ENCODE measurements around the gene PTPN9. TPM values are rescaled to one million over a fixed set of nuclear protein-coding genes. Genes with fewer than 3 reads are reported as not detected.
A peak's percentile ranks its signal among the peaks of the same experiment; 100 is the strongest.

Gene PTPN9
- total and polyA plus RNA-seq, 2 donors (not counting 1 experiment from before 2014, with no cell fraction given) = 11.8 to 15.5 TPM

- TF ChIP-seq, protein P1, sequence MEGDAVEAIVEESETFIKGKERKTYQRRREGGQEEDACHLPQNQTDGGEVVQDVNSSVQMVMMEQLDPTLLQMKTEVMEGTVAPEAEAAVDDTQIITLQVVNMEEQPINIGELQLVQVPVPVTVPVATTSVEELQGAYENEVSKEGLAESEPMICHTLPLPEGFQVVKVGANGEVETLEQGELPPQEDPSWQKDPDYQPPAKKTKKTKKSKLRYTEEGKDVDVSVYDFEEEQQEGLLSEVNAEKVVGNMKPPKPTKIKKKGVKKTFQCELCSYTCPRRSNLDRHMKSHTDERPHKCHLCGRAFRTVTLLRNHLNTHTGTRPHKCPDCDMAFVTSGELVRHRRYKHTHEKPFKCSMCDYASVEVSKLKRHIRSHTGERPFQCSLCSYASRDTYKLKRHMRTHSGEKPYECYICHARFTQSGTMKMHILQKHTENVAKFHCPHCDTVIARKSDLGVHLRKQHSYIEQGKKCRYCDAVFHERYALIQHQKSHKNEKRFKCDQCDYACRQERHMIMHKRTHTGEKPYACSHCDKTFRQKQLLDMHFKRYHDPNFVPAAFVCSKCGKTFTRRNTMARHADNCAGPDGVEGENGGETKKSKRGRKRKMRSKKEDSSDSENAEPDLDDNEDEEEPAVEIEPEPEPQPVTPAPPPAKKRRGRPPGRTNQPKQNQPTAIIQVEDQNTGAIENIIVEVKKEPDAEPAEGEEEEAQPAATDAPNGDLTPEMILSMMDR (IDR thresholded peaks at IDR 0.05) = no peak
- no peak for TF ChIP-seq EZH2 (IDR thresholded peaks at IDR 0.05; ENCODE audit: borderline replicate concordance, insufficient read depth, low read depth, low read length, poor library complexity, severe bottlenecking)
- Histone ChIP-seq H3K4me1 (ENCODE audit: control insufficient read depth in 2 of 2, insufficient read depth in 2 of 2, low read length in 2 of 2) (peaks cover 17 to 18% of the 10 kb centered on the region in 2 donors), H3K9me3 (ENCODE audit: control extremely low read depth in 1 of 3, control insufficient read depth in 2 of 3, insufficient read depth in 1 of 3, low read length in 2 of 3) (no peaks in the 10 kb centered on the region), H2AFZ (ENCODE audit: insufficient read depth, low read depth, low read length, poor library complexity, severe bottlenecking) (peak overlapping the region; percentile 89), H3K79me2 (ENCODE audit: control insufficient read depth, insufficient read depth, low read length) (peaks cover 28% of the 10 kb centered on the region), H3K4me2 (replicated peaks; ENCODE audit: low read depth, low read length, poor library complexity, severe bottlenecking) (peak overlapping the region; percentile 100), H3K4me3 (ENCODE audit: control extremely low read depth in 1 of 5, extremely low read depth in 1 of 5, insufficient read depth in 1 of 5, low read depth in 2 of 5, low read length in 4 of 5) (peak overlapping the region; percentile 56 to 93 (median 70)), H3K9ac (ENCODE audit: low read length) (peak overlapping the region; percentile 92), H3K27ac (ENCODE audit: low read length in 2 of 2) (peak overlapping the region in 1 of 2 donors; percentile 76), H3K36me3 (replicated peaks in 1 of 2; ENCODE audit: control extremely low read depth in 1 of 2, control insufficient read depth in 1 of 2, extremely low read depth in 1 of 2, insufficient read depth in 2 of 2, low read length in 1 of 2) (no peaks in the 10 kb centered on the region), H4K20me1 (ENCODE audit: control insufficient read depth, insufficient read depth, low read length, poor library complexity, severe bottlenecking) (no peaks in the 10 kb centered on the region), H3K27me3 (replicated peaks in 1 of 4; ENCODE audit: control extremely low read depth in 1 of 4, control insufficient read depth in 3 of 4, insufficient read depth in 4 of 4, low read length in 3 of 4) (no peaks in the 10 kb centered on the region)
- intact Hi-C loops (cut with micrococcal nuclease) = loop anchor here (2.0 kb wide), 1 partner anchor 123 kb away; no protein-coding TSS in a partner anchor
- Mint-ChIP-seq H3K4me3 (peak overlapping the region; percentile 90), H3K27ac (peak overlapping the region; percentile 84), H3K4me1 (peaks cover 33% of the 10 kb centered on the region), H3K27me3 (no peaks in the 10 kb centered on the region), H3K9me3 (ENCODE audit: insufficient read depth) (no peaks in the 10 kb centered on the region)
- 17% methylated on average over 8 of the region's 13 CpGs for WGBS (ENCODE audit: insufficient coverage)
- POLR2A ChIA-PET = interaction anchor here (2.0 kb wide), 1 partner anchor 122 kb away, joined by 8 read pairs; no protein-coding TSS in a partner anchor
- DNase-seq (peak; percentile 27), ATAC-seq (ENCODE audit: low read depth) (no peak)
- CTCF ChIA-PET = interaction anchor here (0.9 to 2.0 kb wide), 5 partner anchors 17 to 210 kb away, joined by 3 to 4 read pairs (median 4); no protein-coding TSS in a partner anchor
Observed at GRCh38 chr15:75577401-75578172, 1.5 kb downstream of the PTPN9 start.

Data from B cell (primary cell).